ENCODE results near the gene BBS9. TPM values are rescaled to one million over a fixed set of nuclear protein-coding genes. Genes with fewer than 3 reads are reported as not detected.
A peak's percentile ranks its signal among the peaks of the same experiment; 100 is the strongest.

Gene BBS9
- total RNA-seq, 1 experiment from 2014 or later = 26.4 TPM

- no peak overlapping the region for H4K5ac ChIP-seq (ENCODE audit: insufficient read length, low read depth, low read length)
- no peaks in the 10 kb centered on the region for H3K9me3 Mint-ChIP-seq
- no peak overlapping the region for H3K4me2 ChIP-seq (ENCODE audit: insufficient read depth, insufficient read length, low read length)
- DNase-seq = peak; percentile 60
- no peaks in the 10 kb centered on the region for H3K79me2 ChIP-seq (ENCODE audit: insufficient read depth, low read length)
- H3K18ac ChIP-seq (ENCODE audit: insufficient read length, low read depth, low read length) = no peak overlapping the region
- H2BK20ac ChIP-seq (ENCODE audit: low read depth, low read length, poor library complexity, severe bottlenecking) = no peak overlapping the region
- no peaks in the 10 kb centered on the region for H3K36me3 Mint-ChIP-seq (ENCODE audit: insufficient read depth in 1 of 3, low read depth in 3 of 3)
- no peaks in the 10 kb centered on the region for H3K27me3 ChIP-seq (ENCODE audit: insufficient read depth, low read length)
- no peak overlapping the region for H3K9ac ChIP-seq (ENCODE audit: extremely low read depth, insufficient read length, low read length)
- H4K91ac ChIP-seq (ENCODE audit: insufficient read length, low read depth, low read length) = no peak overlapping the region
- H3T11ph ChIP-seq (ENCODE audit: low read length) = no peak overlapping the region
- H3K4me1 Mint-ChIP-seq = peaks cover 8 to 13% of the 10 kb centered on the region in 2 experiments
- no peak for TF ChIP-seq CTCF (conservative IDR thresholded peaks at IDR 0.05)
- H2AK5ac ChIP-seq (ENCODE audit: insufficient read length, low read length) = no peak overlapping the region
- H3K79me1 ChIP-seq (ENCODE audit: insufficient read depth, low read depth, low read length, poor library complexity, severe bottlenecking) = no peaks in the 10 kb centered on the region
- H2BK120ac ChIP-seq (ENCODE audit: low read depth, low read length, poor library complexity, severe bottlenecking) = no peak overlapping the region
- no peak overlapping the region for H3K27ac ChIP-seq (ENCODE audit: insufficient read length, low read depth, low read length)
- H2BK5ac ChIP-seq (ENCODE audit: insufficient read length, low read length) = no peak overlapping the region
- H3K27ac Mint-ChIP-seq = peak overlapping the region; percentile 25 to 34 (median 28); a peak in 3 of 7 replicates
- no peak overlapping the region for H2AFZ ChIP-seq (ENCODE audit: low read length)
- WGBS (ENCODE audit: extremely low coverage, insufficient read length, low lambda C conversion rate) = no CpG with 5 or more reads among the region's 6 CpGs
- no peak overlapping the region for H3K4me3 Mint-ChIP-seq
- no peaks in the 10 kb centered on the region for H3K9me3 ChIP-seq (ENCODE audit: control insufficient read depth, low read depth, low read length)
- H3K23me2 ChIP-seq (ENCODE audit: insufficient read length, low read depth, low read length, poor library complexity, severe bottlenecking) = no peaks in the 10 kb centered on the region
- no peak overlapping the region for H3K4ac ChIP-seq (ENCODE audit: low read depth, low read length)
- H4K8ac ChIP-seq (replicated peaks; ENCODE audit: insufficient read length, low read depth, low read length) = no peak overlapping the region
- no peak overlapping the region for H2BK15ac ChIP-seq (ENCODE audit: low read depth, low read length)
- no peaks in the 10 kb centered on the region; the same call in 1 of the 2 replicates for H3K4me1 ChIP-seq (ENCODE audit: insufficient read depth, low read length)
- H3K14ac ChIP-seq (ENCODE audit: insufficient read depth, low read length) = no peak overlapping the region
- no peaks in the 10 kb centered on the region for H3K27me3 Mint-ChIP-seq (ENCODE audit: low read depth)
- no peaks in the 10 kb centered on the region for H4K20me1 ChIP-seq (ENCODE audit: control insufficient read depth, insufficient read depth, insufficient read length)
- H3K23ac ChIP-seq (ENCODE audit: insufficient read length, low read depth, low read length) = no peak overlapping the region
- H3K56ac ChIP-seq (ENCODE audit: insufficient read length, low read depth, low read length) = no peak overlapping the region
- H2BK12ac ChIP-seq (ENCODE audit: insufficient read length, low read depth, low read length) = no peak overlapping the region
These were observed 288.9 kb downstream of the BBS9 start for GRCh38 chr7:33418251-33418701.
